ENCODE data around the gene CCDC71L.

CCDC71L gene

DNA sequence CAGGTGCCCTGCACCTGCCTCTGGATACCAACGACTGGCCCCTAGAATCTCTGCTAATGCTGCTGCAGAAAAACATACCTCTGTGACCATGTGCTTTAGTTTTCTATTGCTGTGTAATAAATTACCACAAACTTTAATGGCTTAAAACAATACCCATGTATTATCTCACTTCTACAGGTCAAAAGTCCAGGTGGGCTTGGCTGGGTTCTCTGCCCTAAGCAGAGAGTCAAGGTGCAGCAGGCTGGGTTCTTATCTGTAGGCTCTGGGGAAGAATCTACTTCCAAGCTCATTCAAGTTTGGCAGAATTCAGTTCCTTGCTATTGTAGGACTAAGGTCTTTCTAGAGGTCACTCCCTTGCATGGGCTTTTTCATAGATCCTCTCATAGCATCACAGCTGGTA lies 52.3 kb downstream of the CCDC71L start:
- TF ChIP-seq CTCF (IDR thresholded peaks at IDR 0.05; ENCODE audit: low read depth, low read length) = no peak
- H3K4me3 ChIP-seq (ENCODE audit: low read depth, low read length) = no peak overlapping the region

Measured in WI38 (cell line).